Peyer's patch (tissue), 4 donors: ENCODE data around the gene KRT80.

ENCODE experiments used
- POLR2A ChIP-seq, 2 donors: fragments of 450-650 bp; IDR thresholded peaks; one replicate each; pipeline ENCODE4 v1.5.1; 2017; ENCODE audit warnings: antibody characterized with exemption in 2 of 2, mild to moderate bottlenecking in 2 of 2, moderate library complexity in 2 of 2
- TF ChIP-seq, protein P1 (sequence below), 6 experiments: fragments of 450-650 bp in 4 of 6; fragments of 200-600 bp in 2 of 6; sonication (generic) in 1 of 6; IDR thresholded peaks; one replicate each; pipeline ENCODE4 v1.5.1; 2017 to 2019; ENCODE audit warnings: antibody characterized with exemption in 6 of 6, mild to moderate bottlenecking in 3 of 6, moderate library complexity in 1 of 6

- TF ChIP-seq, protein P1, sequence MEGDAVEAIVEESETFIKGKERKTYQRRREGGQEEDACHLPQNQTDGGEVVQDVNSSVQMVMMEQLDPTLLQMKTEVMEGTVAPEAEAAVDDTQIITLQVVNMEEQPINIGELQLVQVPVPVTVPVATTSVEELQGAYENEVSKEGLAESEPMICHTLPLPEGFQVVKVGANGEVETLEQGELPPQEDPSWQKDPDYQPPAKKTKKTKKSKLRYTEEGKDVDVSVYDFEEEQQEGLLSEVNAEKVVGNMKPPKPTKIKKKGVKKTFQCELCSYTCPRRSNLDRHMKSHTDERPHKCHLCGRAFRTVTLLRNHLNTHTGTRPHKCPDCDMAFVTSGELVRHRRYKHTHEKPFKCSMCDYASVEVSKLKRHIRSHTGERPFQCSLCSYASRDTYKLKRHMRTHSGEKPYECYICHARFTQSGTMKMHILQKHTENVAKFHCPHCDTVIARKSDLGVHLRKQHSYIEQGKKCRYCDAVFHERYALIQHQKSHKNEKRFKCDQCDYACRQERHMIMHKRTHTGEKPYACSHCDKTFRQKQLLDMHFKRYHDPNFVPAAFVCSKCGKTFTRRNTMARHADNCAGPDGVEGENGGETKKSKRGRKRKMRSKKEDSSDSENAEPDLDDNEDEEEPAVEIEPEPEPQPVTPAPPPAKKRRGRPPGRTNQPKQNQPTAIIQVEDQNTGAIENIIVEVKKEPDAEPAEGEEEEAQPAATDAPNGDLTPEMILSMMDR (IDR thresholded peaks at IDR 0.05): no peak
- no peak for TF ChIP-seq POLR2A (IDR thresholded peaks at IDR 0.05)
Measured at GRCh38 chr12:52193532-52193931, 1.7 kb upstream of the KRT80 start.
